ENCODE data around the gene HSD11B1L. TPM values are rescaled to one million over a fixed set of nuclear protein-coding genes. Genes with fewer than 3 reads are reported as not detected.
A peak's percentile ranks its signal among the peaks of the same experiment; 100 is the strongest.
"Not testable (repeated sequence)": the region's sequence is repeated elsewhere in the genome, so short reads cannot be mapped to it uniquely, and the experiment has no call there.

Gene HSD11B1L
- total RNA-seq, 4 donors from 2014 or later, result 1.9 to 9.4 (median 8.3) TPM

DNA sequence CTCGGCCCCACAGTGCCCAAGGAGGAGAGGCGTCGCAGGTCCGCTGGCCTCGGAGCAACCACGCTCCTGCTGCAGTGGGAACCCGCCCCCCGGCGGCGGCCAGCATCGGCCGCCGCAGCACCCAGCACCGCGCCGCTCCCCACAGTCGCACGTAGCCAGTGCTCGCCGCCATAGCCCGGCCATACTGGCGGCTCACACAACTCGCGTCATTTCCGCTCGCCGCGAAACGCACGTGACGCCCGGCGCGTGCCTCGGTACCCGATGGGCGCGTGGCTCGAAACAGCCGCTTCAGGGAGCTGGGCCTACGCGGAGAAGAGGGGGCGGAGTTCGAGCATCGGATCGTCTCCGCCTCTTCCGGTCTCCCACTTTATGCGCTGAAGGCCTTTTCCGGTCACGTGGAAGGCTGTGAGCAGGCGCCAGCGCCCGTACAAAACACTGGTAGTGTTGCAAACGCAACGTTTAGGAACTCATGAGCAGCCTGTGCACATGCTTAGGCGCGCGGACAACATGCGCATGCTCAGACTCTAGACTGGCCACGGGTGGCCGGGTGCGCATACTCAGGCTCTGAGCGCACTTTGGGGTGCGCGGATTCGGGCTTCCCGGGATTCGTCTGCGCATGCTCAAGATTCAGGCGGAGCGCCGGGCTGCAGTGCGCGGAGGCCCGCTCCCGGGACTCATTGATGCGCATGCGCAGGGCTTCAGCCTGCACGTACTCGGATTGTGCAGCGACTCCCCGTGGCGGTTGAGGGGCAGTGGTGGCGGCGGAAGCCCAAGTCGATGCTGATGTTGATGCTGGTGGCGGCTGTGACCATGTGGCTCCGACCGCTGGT is 39.3 kb downstream of the HSD11B1L start, which contains the start of the genes CATSPERD and LONP1:
Gene CATSPERD, plus strand, starts transcription at position 677 of the 830 bp plus-strand sequence. Its CDS starts 101 bp downstream, at position 778.
Gene LONP1, minus strand, starts transcription at position 186 of the 830 bp plus-strand sequence. Its CDS starts 14 bp downstream, at position 172.
- TF ChIP-seq, protein P1, sequence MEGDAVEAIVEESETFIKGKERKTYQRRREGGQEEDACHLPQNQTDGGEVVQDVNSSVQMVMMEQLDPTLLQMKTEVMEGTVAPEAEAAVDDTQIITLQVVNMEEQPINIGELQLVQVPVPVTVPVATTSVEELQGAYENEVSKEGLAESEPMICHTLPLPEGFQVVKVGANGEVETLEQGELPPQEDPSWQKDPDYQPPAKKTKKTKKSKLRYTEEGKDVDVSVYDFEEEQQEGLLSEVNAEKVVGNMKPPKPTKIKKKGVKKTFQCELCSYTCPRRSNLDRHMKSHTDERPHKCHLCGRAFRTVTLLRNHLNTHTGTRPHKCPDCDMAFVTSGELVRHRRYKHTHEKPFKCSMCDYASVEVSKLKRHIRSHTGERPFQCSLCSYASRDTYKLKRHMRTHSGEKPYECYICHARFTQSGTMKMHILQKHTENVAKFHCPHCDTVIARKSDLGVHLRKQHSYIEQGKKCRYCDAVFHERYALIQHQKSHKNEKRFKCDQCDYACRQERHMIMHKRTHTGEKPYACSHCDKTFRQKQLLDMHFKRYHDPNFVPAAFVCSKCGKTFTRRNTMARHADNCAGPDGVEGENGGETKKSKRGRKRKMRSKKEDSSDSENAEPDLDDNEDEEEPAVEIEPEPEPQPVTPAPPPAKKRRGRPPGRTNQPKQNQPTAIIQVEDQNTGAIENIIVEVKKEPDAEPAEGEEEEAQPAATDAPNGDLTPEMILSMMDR (IDR thresholded peaks at IDR 0.05), result peak; percentile 91 to 98 (median 96)
- peak in 3 of 4 donors; percentile 28 to 76 (median 73) for TF ChIP-seq POLR2A (IDR thresholded peaks at IDR 0.05)
- peaks cover 0 to 12% (median 0%) of the 10 kb centered on the region in 3 donors for H3K36me3 ChIP-seq
- intact Hi-C loops (cut with DNase I), result loop anchor here (2.0 kb wide), 1 partner anchor 29 kb away; the partner anchor contains the start of gene RPL36
- H3K4me1 ChIP-seq, result peaks cover 16 to 45% (median 16%) of the 10 kb centered on the region in 3 donors
- WGBS, 2 donors, result 0 to 1% methylated on average over 9 to 10 of the region's 90 CpGs
- no peaks in the 10 kb centered on the region for H3K27me3 ChIP-seq
- peak within 1 kb of the TSS; percentile 85 to 97 (median 92) for H3K4me3 ChIP-seq
- H3K9me3 ChIP-seq, result no peaks in the 10 kb centered on the region
- peak within 1 kb of the TSS; percentile 91 to 95 (median 93) for H3K27ac ChIP-seq
- DNase-seq, result peak; percentile 93

DNA sequence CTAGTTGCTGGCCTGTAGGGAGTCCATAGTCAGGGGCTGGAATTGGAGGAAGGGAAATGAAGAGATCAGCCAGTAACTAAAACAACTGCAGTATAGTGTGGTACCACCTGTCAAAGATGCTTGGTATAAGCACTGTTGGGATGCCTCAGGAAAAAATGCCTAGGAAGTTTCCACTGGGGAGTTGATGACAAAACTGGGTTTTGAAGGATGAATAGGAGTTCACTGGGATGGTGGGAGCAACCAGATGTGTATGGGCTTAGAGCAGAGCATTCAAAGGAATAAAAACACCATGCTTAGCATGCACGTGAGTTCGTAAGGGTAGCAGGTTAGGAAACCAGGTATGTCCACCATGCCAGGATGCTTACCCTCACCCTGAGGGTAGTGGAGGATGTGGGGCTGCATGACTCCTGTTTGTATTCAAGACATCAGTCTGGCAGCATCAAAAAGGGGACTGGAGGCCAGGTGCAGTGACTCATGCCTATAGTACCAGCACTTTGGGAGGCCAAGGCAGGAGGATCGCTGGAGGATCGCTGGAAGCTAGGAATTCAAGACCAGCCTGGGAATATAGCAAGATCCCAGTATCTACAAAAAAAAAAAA is 46.7 kb downstream of the HSD11B1L start:
- no peak overlapping the region for H3K4me3 ChIP-seq
- peaks cover 0 to 11% (median 0%) of the 10 kb centered on the region in 3 donors for H3K9me3 ChIP-seq
- WGBS, 2 donors, result 79 to 96% methylated on average over 2 to 4 of the region's 4 CpGs
- H3K4me1 ChIP-seq, result no peaks in the 10 kb centered on the region
- TF ChIP-seq, protein P1 (IDR thresholded peaks at IDR 0.05), result no peak
- no peak for TF ChIP-seq POLR2A (IDR thresholded peaks at IDR 0.05)
- no peaks in the 10 kb centered on the region for H3K36me3 ChIP-seq
- intact Hi-C loops (cut with DNase I), result no loop called here
- H3K27me3 ChIP-seq, result no peaks in the 10 kb centered on the region
- no peak for DNase-seq
- H3K27ac ChIP-seq, result no peak overlapping the region

DNA sequence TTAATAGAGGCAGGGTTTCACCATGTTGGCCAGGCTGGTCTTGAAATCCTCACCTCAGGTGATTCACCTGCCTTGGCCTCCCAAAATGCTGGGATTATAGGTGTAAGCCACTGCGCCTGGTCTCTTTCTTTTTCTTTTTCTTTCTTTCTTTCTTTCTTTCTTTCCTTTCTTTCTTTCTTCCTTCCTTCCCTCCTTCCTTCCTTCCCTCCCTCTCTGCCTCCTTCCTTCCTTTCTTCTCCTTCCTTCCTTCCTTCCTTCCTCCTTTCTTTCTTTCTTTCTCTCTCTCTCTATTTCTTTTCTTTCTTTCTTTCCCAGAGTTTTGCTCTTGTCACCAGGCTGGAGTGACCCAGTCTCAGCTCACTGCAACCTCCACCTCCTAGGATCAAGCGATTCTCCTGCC is 52.3 kb downstream of the HSD11B1L start:
- intact Hi-C loops (cut with DNase I); H3K27me3 ChIP-seq; H3K27ac ChIP-seq; H3K4me3 ChIP-seq; H3K4me1 ChIP-seq; H3K36me3 ChIP-seq; DNase-seq: not testable (repeated sequence)
- 82 to 84% methylated on average over 2 of the region's 2 CpGs for WGBS, 2 donors
- peaks cover 0 to 11% (median 0%) of the 10 kb centered on the region in 3 donors for H3K9me3 ChIP-seq

Other genes with a start within 250 kb of the HSD11B1L start
- gene ZNRF4, start 225.6 kb upstream of the HSD11B1L start, total RNA-seq, result not detected
- 10 to 100 TPM; 19.6 to 44.2 (median 28.0) TPM for gene TINCR, start 113.1 kb upstream of the HSD11B1L start, total RNA-seq
- gene SAFB2, start 58.3 kb upstream of the HSD11B1L start, total RNA-seq, result 10 to 100 TPM; 11.6 to 47.3 (median 32.1) TPM
- gene SAFB, start 57.9 kb upstream of the HSD11B1L start, total RNA-seq, result 10 to 100 TPM; 40.5 to 80.1 (median 59.2) TPM
- gene MICOS13, start 511 bp upstream of the HSD11B1L start, total RNA-seq, result 10 to 100 TPM; 34.0 to 76.3 (median 48.8) TPM
- 1,000 to 10,000 TPM in 2 of 4 donors, 100 to 1,000 TPM in 2; 572 to 1,565 (median 1,059) TPM for gene RPL36, start 9.3 kb downstream of the HSD11B1L start, total RNA-seq
- gene LONP1, start 39.1 kb downstream of the HSD11B1L start, total RNA-seq, result 10 to 100 TPM; 38.0 to 68.5 (median 51.2) TPM
- under 1 TPM in 1 of 4 donors, not detected in 3; 0.19 TPM for gene CATSPERD, start 39.6 kb downstream of the HSD11B1L start, total RNA-seq
- gene PRR22, start 103.7 kb downstream of the HSD11B1L start, total RNA-seq, result 1 to 10 TPM; 1.3 to 5.0 (median 2.1) TPM
- gene DUS3L, start 110.1 kb downstream of the HSD11B1L start, total RNA-seq, result 10 to 100 TPM; 19.2 to 45.8 (median 39.4) TPM
- 1 to 10 TPM; 1.1 to 3.8 (median 1.4) TPM for gene NRTN, start 124.0 kb downstream of the HSD11B1L start, total RNA-seq
- 100 to 1,000 TPM in 1 of 4 donors, 10 to 100 TPM in 3; 40.6 to 160 (median 68.9) TPM for gene FUT6, start 158.7 kb downstream of the HSD11B1L start, total RNA-seq
- 100 to 1,000 TPM in 2 of 4 donors, 10 to 100 TPM in 2; 51.7 to 145 (median 84.8) TPM for gene FUT3, start 170.4 kb downstream of the HSD11B1L start, total RNA-seq
- not detected for gene FUT5, start 189.5 kb downstream of the HSD11B1L start, total RNA-seq
- 100 to 1,000 TPM; 204 to 277 (median 234) TPM for gene NDUFA11, start 222.8 kb downstream of the HSD11B1L start, total RNA-seq
- 1 to 10 TPM; 3.1 to 8.6 (median 5.6) TPM for gene VMAC, start 223.8 kb downstream of the HSD11B1L start, total RNA-seq
- 10 to 100 TPM in 2 of 4 donors, 1 to 10 TPM in 2; 3.3 to 13.7 (median 7.3) TPM for gene CAPS, start 233.2 kb downstream of the HSD11B1L start, total RNA-seq

Measured in esophagus squamous epithelium (tissue), 5 donors.